NB4 (cell line): ENCODE data around the gene PFN1.

Experiments used
- POLR2A ChIP-seq: IDR thresholded peaks from 2 replicates; pipeline ENCODE4 v1.6.1; 2011; ENCODE audit warnings: mild to moderate bottlenecking; ENCODE audit not compliant: insufficient read length; ENCODE audit errors: extremely low read depth
- TF ChIP-seq, protein P1 (sequence below): IDR thresholded peaks from 2 replicates; pipeline ENCODE4 v1.6.1; 2011; ENCODE audit warnings: low read depth, low read length
- TF ChIP-seq, protein P2 (sequence below): IDR thresholded peaks from one replicate; pipeline ENCODE4 v1.5.1; 2012; ENCODE audit warnings: low read depth, low read length

DNA sequence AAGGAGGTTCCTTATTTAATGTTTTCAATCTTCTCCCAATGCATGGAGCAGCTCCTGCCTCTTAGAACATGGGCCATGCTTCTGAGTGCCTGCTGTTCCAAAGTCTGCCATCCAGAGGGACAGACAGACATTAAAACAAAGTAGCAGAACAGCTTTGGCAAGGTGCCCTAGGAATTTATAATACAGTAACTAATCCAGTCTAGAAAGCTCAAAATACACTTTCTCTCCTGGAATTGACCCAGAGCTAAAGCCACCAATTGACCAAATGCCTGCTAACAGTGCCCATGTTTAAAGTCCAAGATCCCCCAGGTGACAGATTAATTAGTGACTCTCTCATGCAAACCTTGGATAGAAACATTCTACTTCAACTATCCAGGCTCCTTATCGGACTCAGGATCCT lies 34.3 kb downstream of the PFN1 start:
- TF ChIP-seq, protein P1, sequence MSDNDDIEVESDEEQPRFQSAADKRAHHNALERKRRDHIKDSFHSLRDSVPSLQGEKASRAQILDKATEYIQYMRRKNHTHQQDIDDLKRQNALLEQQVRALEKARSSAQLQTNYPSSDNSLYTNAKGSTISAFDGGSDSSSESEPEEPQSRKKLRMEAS: no peak
- TF ChIP-seq, protein P2, sequence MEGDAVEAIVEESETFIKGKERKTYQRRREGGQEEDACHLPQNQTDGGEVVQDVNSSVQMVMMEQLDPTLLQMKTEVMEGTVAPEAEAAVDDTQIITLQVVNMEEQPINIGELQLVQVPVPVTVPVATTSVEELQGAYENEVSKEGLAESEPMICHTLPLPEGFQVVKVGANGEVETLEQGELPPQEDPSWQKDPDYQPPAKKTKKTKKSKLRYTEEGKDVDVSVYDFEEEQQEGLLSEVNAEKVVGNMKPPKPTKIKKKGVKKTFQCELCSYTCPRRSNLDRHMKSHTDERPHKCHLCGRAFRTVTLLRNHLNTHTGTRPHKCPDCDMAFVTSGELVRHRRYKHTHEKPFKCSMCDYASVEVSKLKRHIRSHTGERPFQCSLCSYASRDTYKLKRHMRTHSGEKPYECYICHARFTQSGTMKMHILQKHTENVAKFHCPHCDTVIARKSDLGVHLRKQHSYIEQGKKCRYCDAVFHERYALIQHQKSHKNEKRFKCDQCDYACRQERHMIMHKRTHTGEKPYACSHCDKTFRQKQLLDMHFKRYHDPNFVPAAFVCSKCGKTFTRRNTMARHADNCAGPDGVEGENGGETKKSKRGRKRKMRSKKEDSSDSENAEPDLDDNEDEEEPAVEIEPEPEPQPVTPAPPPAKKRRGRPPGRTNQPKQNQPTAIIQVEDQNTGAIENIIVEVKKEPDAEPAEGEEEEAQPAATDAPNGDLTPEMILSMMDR: no peak
- no peak for TF ChIP-seq POLR2A
